ENCODE data around the gene KIFC3. TPM values are rescaled to one million over a fixed set of nuclear protein-coding genes. Genes with fewer than 3 reads are reported as not detected.

Gene KIFC3
- total and polyA plus RNA-seq, 2 of the 8 experiments (the other 6 are each of a cell fraction or from before 2014, with no cell fraction given) = 2.1 to 7.1 TPM

GRCh38 chr16:57736419-57737351 is 65.6 kb downstream of the KIFC3 start (continued):
- TF ChIP-seq CTCF (IDR thresholded peaks at IDR 0.05; ENCODE audit: control extremely low read depth in 1 of 3, insufficient read depth in 1 of 3, low read depth in 1 of 3, low read length in 3 of 3) (peak; percentile 2 to 31 (median 29); a peak in 3 of 4 replicates), SAP30 (IDR thresholded peaks at IDR 0.05; ENCODE audit: insufficient read depth, insufficient replicate concordance, low read length) (peak; percentile 62), EGR1 (IDR thresholded peaks at IDR 0.05; ENCODE audit: borderline replicate concordance, low read depth, low read length) (no peak), TAF1 (IDR thresholded peaks at IDR 0.05; ENCODE audit: low read depth, low read length) (0 out of 2 replicates have a peak, but pooled peaks have one; percentile 4), JUN (IDR thresholded peaks at IDR 0.05; ENCODE audit: low read depth, low read length) (no peak)
